ENCODE measurements around the gene ORC5. TPM values are rescaled to one million over a fixed set of nuclear protein-coding genes. Genes with fewer than 3 reads are reported as not detected.

Gene ORC5
- total and polyA plus RNA-seq, 9 donors = 11.9 to 21.5 (median 16.1) TPM

GRCh38 chr7:104150470-104150869 lies 57.3 kb downstream of the ORC5 start:
- Histone ChIP-seq H3K9me3 (no peaks in the 10 kb centered on the region), H3K36me3 (no peaks in the 10 kb centered on the region), H3K27me3 (no peaks in the 10 kb centered on the region), H3K27ac (no peak overlapping the region), H3K4me1 (ENCODE audit: insufficient read depth) (no peaks in the 10 kb centered on the region), H3K4me3 (no peak overlapping the region)
- DNase-seq = no peak
- intact Hi-C loops (cut with DNase I) = loop anchor here in 1 of 4 donors (10.0 kb wide), 1 partner anchor 576 kb away; no protein-coding TSS in a partner anchor
- 68 to 83% (median 70%) methylated on average over 1 of the region's 1 CpG for WGBS, 3 donors
- no peak for TF ChIP-seq EP300 (IDR thresholded peaks at IDR 0.05)
- no peak for TF ChIP-seq POLR2A (IDR thresholded peaks at IDR 0.05)
- TF ChIP-seq CTCF (IDR thresholded peaks at IDR 0.05) = no peak

GRCh38 chr7:104149822-104150221 lies 58.0 kb downstream of the ORC5 start:
- Histone ChIP-seq H3K9me3 (no peaks in the 10 kb centered on the region), H3K36me3 (no peaks in the 10 kb centered on the region), H3K27ac (no peak overlapping the region), H3K4me3 (no peak overlapping the region), H3K27me3 (no peaks in the 10 kb centered on the region), H3K4me1 (ENCODE audit: insufficient read depth) (no peaks in the 10 kb centered on the region)
- DNase-seq = no peak
- TF ChIP-seq CTCF (IDR thresholded peaks at IDR 0.05) = no peak
- no peak for TF ChIP-seq POLR2A (IDR thresholded peaks at IDR 0.05)
- TF ChIP-seq EP300 (IDR thresholded peaks at IDR 0.05) = no peak
- intact Hi-C loops (cut with DNase I) = loop anchor here in 1 of 4 donors (10.0 kb wide), 1 partner anchor 575 kb away; no protein-coding TSS in a partner anchor
- 35 to 64% (median 48%) methylated on average over 2 of the region's 2 CpGs for WGBS, 3 donors

DNA sequence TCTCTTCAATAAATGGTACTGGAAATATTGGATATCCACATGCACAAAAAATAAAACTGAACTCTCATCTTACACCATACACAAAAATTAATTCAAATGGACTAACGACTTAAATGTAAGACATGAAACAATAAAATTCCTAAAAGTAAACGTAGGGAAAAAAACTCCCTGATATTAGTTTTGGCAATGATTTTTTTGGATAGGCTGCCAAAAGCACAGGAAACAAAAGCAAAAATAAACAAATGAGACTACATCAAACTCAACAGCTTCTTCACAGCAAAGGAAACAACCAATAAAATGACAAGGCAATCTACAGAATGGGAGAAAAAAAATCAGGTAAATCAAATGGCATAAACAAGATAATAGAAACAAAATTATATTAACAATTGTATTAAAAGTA lies 65.7 kb downstream of the ORC5 start:
- Histone ChIP-seq H3K9me3 (no peaks in the 10 kb centered on the region), H3K4me1 (ENCODE audit: insufficient read depth) (no peaks in the 10 kb centered on the region), H3K27ac (no peak overlapping the region), H3K27me3 (no peaks in the 10 kb centered on the region), H3K4me3 (no peak overlapping the region), H3K36me3 (no peaks in the 10 kb centered on the region)
- DNase-seq = no peak
- no peak for TF ChIP-seq CTCF (IDR thresholded peaks at IDR 0.05)
- no peak for TF ChIP-seq EP300 (IDR thresholded peaks at IDR 0.05)
- no peak for TF ChIP-seq POLR2A (IDR thresholded peaks at IDR 0.05)
- WGBS, 3 donors = 8 to 51% (median 14%) methylated on average over 2 of the region's 2 CpGs
- intact Hi-C loops (cut with DNase I) = no loop called here

GRCh38 chr7:104137971-104138370 lies 69.8 kb downstream of the ORC5 start:
- Histone ChIP-seq H3K27me3 (no peaks in the 10 kb centered on the region), H3K4me3 (no peak overlapping the region), H3K9me3 (no peaks in the 10 kb centered on the region), H3K27ac (no peak overlapping the region), H3K4me1 (ENCODE audit: insufficient read depth) (no peaks in the 10 kb centered on the region), H3K36me3 (no peaks in the 10 kb centered on the region)
- TF ChIP-seq POLR2A (IDR thresholded peaks at IDR 0.05) (no peak), EP300 (IDR thresholded peaks at IDR 0.05) (no peak), CTCF (IDR thresholded peaks at IDR 0.05) (no peak)
- 93 to 98% (median 98%) methylated on average over 7 of the region's 7 CpGs for WGBS, 3 donors
- intact Hi-C loops (cut with DNase I) = no loop called here
- no peak for DNase-seq

Data from ovary (tissue), 9 donors.